B cell (primary cell): Measurements from ENCODE around the gene CISH. TPM values are rescaled to one million over a fixed set of nuclear protein-coding genes. Genes with fewer than 3 reads are reported as not detected.

Experiments used
- ATAC-seq: fragments of 200-7000 bp; cut with Tn5 transposase; one replicate; pipeline ENCODE4 v1.10.0; 2021; ENCODE audit warnings: low read depth, mild to moderate bottlenecking, moderate number of reproducible peaks, moderate library complexity
- CTCF ChIA-PET: fragments of 350-600 bp; sonication (Branson Sonifier 250); formaldehyde crosslinking; loops from one replicate; lab custom pipeline; 2021; ENCODE audit warnings: antibody characterized with exemption, inconsistent platforms; lab: Charles Lee
- POLR2A ChIA-PET: fragments of 350-600 bp; sonication (Branson Sonifier 250); formaldehyde crosslinking; loops from one replicate; lab custom pipeline; 2021; ENCODE audit warnings: antibody characterized with exemption; lab: Charles Lee
- DNase-seq: peaks from one replicate; pipeline ENCODE4 v3.0.0; 2013
- H2AFZ ChIP-seq: 2 replicates; pipeline ENCODE4 v1.6.1; 2012; ENCODE audit warnings: mild to moderate bottlenecking, low read depth, low read length; ENCODE audit not compliant: insufficient read depth, poor library complexity, severe bottlenecking
- H3K27ac ChIP-seq, 2 donors: 1 replicate in 1 of 2; 2 replicates in 1 of 2; pipeline ENCODE4 v1.5.1; 2012 to 2013; ENCODE audit warnings: low read length in 2 of 2, mild to moderate bottlenecking in 2 of 2, moderate library complexity in 1 of 2
- H3K27me3 ChIP-seq, 4 experiments: fragments of 200-600 bp in 1 of 4; sonication (generic) in 1 of 4; replicated peaks in 1 of 4; 1 replicate in 2 of 4; 2 replicates in 2 of 4; pipeline versions ENCODE4 v1.6.1 to v1.7.0; 2013 to 2016; ENCODE audit warnings: low read length in 3 of 4, mild to moderate bottlenecking in 2 of 4, mixed read lengths in 1 of 4, moderate library complexity in 1 of 4; ENCODE audit not compliant: insufficient read depth in 4 of 4, control insufficient read depth in 3 of 4; ENCODE audit errors: control extremely low read depth in 1 of 4
- H3K36me3 ChIP-seq, 2 experiments: replicated peaks in 1 of 2; 1 replicate in 1 of 2; 2 replicates in 1 of 2; pipeline versions ENCODE4 v1.6.1 to v1.7.1; 2013; ENCODE audit warnings: low read length in 1 of 2; ENCODE audit not compliant: insufficient read depth in 2 of 2, control insufficient read depth in 1 of 2; ENCODE audit errors: control extremely low read depth in 1 of 2, extremely low read depth in 1 of 2
- H3K4me1 ChIP-seq, 2 donors: fragments of 200-600 bp in 1 of 2; sonication (generic) in 1 of 2; 1 replicate in 1 of 2; 2 replicates in 1 of 2; pipeline versions ENCODE4 v1.5.1 to v1.6.1; 2013 to 2017; ENCODE audit warnings: low read length in 2 of 2; ENCODE audit not compliant: control insufficient read depth in 2 of 2, insufficient read depth in 2 of 2
- H3K4me2 ChIP-seq: replicated peaks from 2 replicates; pipeline ENCODE3; 2012; ENCODE audit warnings: mild to moderate bottlenecking, low read depth, low read length; ENCODE audit not compliant: poor library complexity, severe bottlenecking
- H3K4me3 ChIP-seq, 5 experiments: fragments of 200-600 bp in 1 of 5; sonication (generic) in 1 of 5; 1 replicate in 3 of 5; 2 replicates in 2 of 5; pipeline versions ENCODE4 v1.5.1 to v1.7.0; 2011 to 2016; ENCODE audit warnings: low read length in 4 of 5, mild to moderate bottlenecking in 4 of 5, low read depth in 2 of 5, control low read depth in 1 of 5, moderate library complexity in 1 of 5; ENCODE audit not compliant: insufficient read depth in 1 of 5; ENCODE audit errors: control extremely low read depth in 1 of 5, extremely low read depth in 1 of 5
- H3K79me2 ChIP-seq: fragments of 200-600 bp; sonication (generic); one replicate; pipeline ENCODE4 v1.6.0; 2016; ENCODE audit warnings: low read length; ENCODE audit not compliant: control insufficient read depth, insufficient read depth
- H3K9ac ChIP-seq: fragments of 200-600 bp; sonication (generic); 2 replicates; pipeline ENCODE4 v1.6.1; 2017; ENCODE audit warnings: mild to moderate bottlenecking, low read length, moderate library complexity
- H3K9me3 ChIP-seq, 3 donors: one replicate each; pipeline versions ENCODE4 v1.6.1 to v1.7.1; 2013; ENCODE audit warnings: low read length in 2 of 3; ENCODE audit not compliant: control insufficient read depth in 2 of 3, insufficient read depth in 1 of 3; ENCODE audit errors: control extremely low read depth in 1 of 3
- H4K20me1 ChIP-seq: 2 replicates; pipeline ENCODE4 v1.6.0; 2012; ENCODE audit warnings: mild to moderate bottlenecking, low read length; ENCODE audit not compliant: insufficient read depth, control insufficient read depth, poor library complexity, severe bottlenecking
- H3K27ac Mint-ChIP-seq: one replicate; pipeline ENCODE4 v1.8.0; 2021; ENCODE audit warnings: mixed read lengths
- H3K27me3 Mint-ChIP-seq: one replicate; pipeline ENCODE4 v1.8.0; 2021; ENCODE audit warnings: mixed read lengths
- H3K4me1 Mint-ChIP-seq: one replicate; pipeline ENCODE4 v1.8.0; 2021; ENCODE audit warnings: mixed read lengths
- H3K4me3 Mint-ChIP-seq: one replicate; pipeline ENCODE4 v1.8.0; 2021; ENCODE audit warnings: mixed read lengths
- H3K9me3 Mint-ChIP-seq: one replicate; pipeline ENCODE4 v1.8.0; 2022; ENCODE audit warnings: mixed read lengths; ENCODE audit not compliant: insufficient read depth
- CTCF ChIP-seq: fragments of 200-600 bp; IDR thresholded peaks from one replicate; pipeline ENCODE4 v1.8.0; 2022; ENCODE audit warnings: antibody characterized with exemption, mild to moderate bottlenecking
- EZH2 ChIP-seq: IDR thresholded peaks from 2 replicates; pipeline ENCODE4 v1.6.1; 2012; ENCODE audit warnings: borderline replicate concordance, low read depth, mild to moderate bottlenecking, moderate library complexity, low read length; ENCODE audit not compliant: insufficient read depth, poor library complexity, severe bottlenecking
- WGBS: methylation state at CpG from one replicate; pipeline ENCODE4 v1.1.5; 2013; ENCODE audit warnings: missing lambda C conversion rate; ENCODE audit not compliant: insufficient coverage; 5-methylcytosine and 5-hydroxymethylcytosine counted together
- intact Hi-C: fragments of 100-400 bp; cut with micrococcal nuclease; formaldehyde crosslinking; loops from one replicate; pipeline ENCODE4 v1.10.0; 2022
- polyA plus RNA-seq: library from polyadenylated mRNA; depleted of rRNA; stranded (reverse); fragments of >200 nt; gene quantifications from 2 replicates; pipeline ENCODE4 v1.2.3, GENCODE V29; 2012
- total RNA-seq, 2 donors: library from RNA; stranded (reverse); fragments of 120-200 nt in 1 of 2; gene quantifications; 1 replicate in 1 of 2; 2 replicates in 1 of 2; pipeline versions ENCODE4 v1.2.3 to v1.2.4, GENCODE V29; 2013 to 2022

Gene CISH
- total and polyA plus RNA-seq, 2 donors (not counting 1 experiment from before 2014, with no cell fraction given), result 2.3 to 3.5 TPM

GRCh38 chr3:50568947-50569749 is 42.4 kb downstream of the CISH start, which contains the start of gene HEMK1:
TSS of gene HEMK1 (plus strand) at chr3:50569522. CDS start at chr3:50571105, 1,583 bp downstream.
- POLR2A ChIA-PET, result interaction anchor here (0.9 to 4.0 kb wide), 12 partner anchors 21 to 930 kb away, joined by 3 to 38 read pairs (median 8); partner anchors contain the start of genes CISH, CYB561D2, DCAF1 and MANF
- H3K36me3 ChIP-seq, result peaks cover 0 to 12% of the 10 kb centered on the region in 2 experiments
- H3K9ac ChIP-seq, result peak within 1 kb of the TSS; percentile 89
- peak within 1 kb of the TSS; percentile 69 to 93 (median 80) for H3K4me3 ChIP-seq
- H3K9me3 ChIP-seq, result no peaks in the 10 kb centered on the region
- H3K4me1 Mint-ChIP-seq, result peaks cover 35% of the 10 kb centered on the region
- peak; percentile 96 for DNase-seq
- TF ChIP-seq CTCF, result no peak
- no peak for TF ChIP-seq EZH2
- ATAC-seq, result peak; percentile 77
- H3K4me1 ChIP-seq, result peaks cover 16 to 39% of the 10 kb centered on the region in 2 donors
- peak within 1 kb of the TSS; percentile 97 for H3K4me2 ChIP-seq
- H2AFZ ChIP-seq, result peak within 1 kb of the TSS; percentile 87
- peaks cover 11% of the 10 kb centered on the region for H3K79me2 ChIP-seq
- intact Hi-C loops, result loop anchor here (1.0 to 5.0 kb wide), 8 partner anchors 21 to 1102 kb away; partner anchors contain the start of genes TEX264 and TMEM115
- CTCF ChIA-PET, result interaction anchor here (0.6 to 16.8 kb wide), 9 partner anchors 18 to 1427 kb away, joined by 3 to 541 read pairs (median 6); partner anchors contain the start of genes CISH, CYB561D2, MAPKAPK3 and NPRL2
- no peaks in the 10 kb centered on the region for H3K27me3 Mint-ChIP-seq
- H3K27ac ChIP-seq, result peak within 1 kb of the TSS; percentile 77 to 82
- H3K4me3 Mint-ChIP-seq, result peak within 1 kb of the TSS; percentile 98
- no peaks in the 10 kb centered on the region for H4K20me1 ChIP-seq
- no peaks in the 10 kb centered on the region for H3K9me3 Mint-ChIP-seq
- H3K27me3 ChIP-seq, result no peaks in the 10 kb centered on the region
- under 1% methylated on average over 50 of the region's 55 CpGs for WGBS
- H3K27ac Mint-ChIP-seq, result peak within 1 kb of the TSS; percentile 96
